Esophagus squamous epithelium (tissue), 5 donors: ENCODE results near the gene KRI1. TPM values are rescaled to one million over a fixed set of nuclear protein-coding genes. Genes with fewer than 3 reads are reported as not detected.

Experiments
- DNase-seq: peaks from one replicate; lab custom pipeline; 2025; lab: John Stamatoyannopoulos, UW
- H3K27ac ChIP-seq, 4 donors: fragments of 200-600 bp; sonication (generic); one replicate each; pipeline ENCODE4 v1.5.1; 2016 to 2019; ENCODE audit warnings: mild to moderate bottlenecking in 1 of 4
- H3K27me3 ChIP-seq, 4 donors: fragments of 200-600 bp; sonication (generic); 1 replicate in 3 of 4; 2 replicates in 1 of 4; pipeline versions ENCODE4 v1.5.1 to v1.6.0; 2017 to 2021; ENCODE audit warnings: antibody characterized with exemption in 1 of 4
- H3K36me3 ChIP-seq, 3 donors: fragments of 200-600 bp; sonication (generic); one replicate each; pipeline ENCODE4 v1.5.1; 2016 to 2019
- H3K4me1 ChIP-seq, 3 donors: fragments of 200-600 bp; sonication (generic); one replicate each; pipeline ENCODE4 v1.5.1; 2017 to 2019
- H3K4me3 ChIP-seq, 4 donors: fragments of 200-600 bp; sonication (generic); 1 replicate in 3 of 4; 2 replicates in 1 of 4; pipeline ENCODE4 v1.5.1; 2016 to 2019; ENCODE audit warnings: mild to moderate bottlenecking in 2 of 4, moderate library complexity in 1 of 4
- H3K9me3 ChIP-seq, 3 donors: fragments of 200-600 bp; sonication (generic); one replicate each; pipeline ENCODE4 v1.5.1; 2016 to 2019
- POLR2A ChIP-seq, 4 donors: fragments of 450-650 bp; IDR thresholded peaks; one replicate each; pipeline ENCODE4 v1.6.1; 2017; ENCODE audit warnings: antibody characterized with exemption in 4 of 4, mild to moderate bottlenecking in 4 of 4, moderate library complexity in 3 of 4
- WGBS, 2 donors: methylation state at CpG; one replicate each; pipeline ENCODE4 v1.1.5; 2018; 5-methylcytosine and 5-hydroxymethylcytosine counted together
- intact Hi-C: fragments of 100-400 bp; cut with DNase I; formaldehyde crosslinking; loops from one replicate; pipeline ENCODE4 v1.15.0; 2022
- total RNA-seq, 4 donors: library from RNA; depleted of rRNA; stranded (reverse); fragments of >200 nt; gene quantifications; one replicate each; pipeline ENCODE4 v1.1.0, GENCODE V29; 2016
- TF ChIP-seq, protein P1 (sequence below), 6 experiments: fragments of 450-650 bp in 4 of 6; fragments of 200-600 bp in 2 of 6; sonication (generic) in 2 of 6; IDR thresholded peaks; one replicate each; pipeline ENCODE4 v1.5.1; 2016 to 2019; ENCODE audit warnings: antibody characterized with exemption in 6 of 6, mild to moderate bottlenecking in 4 of 6, moderate library complexity in 4 of 6
- donor health status: DM: yes; HTN: yes; CAD: no.

The KRI1 gene
- total RNA-seq, 4 donors from 2014 or later = 18.2 to 30.3 (median 23.9) TPM

DNA sequence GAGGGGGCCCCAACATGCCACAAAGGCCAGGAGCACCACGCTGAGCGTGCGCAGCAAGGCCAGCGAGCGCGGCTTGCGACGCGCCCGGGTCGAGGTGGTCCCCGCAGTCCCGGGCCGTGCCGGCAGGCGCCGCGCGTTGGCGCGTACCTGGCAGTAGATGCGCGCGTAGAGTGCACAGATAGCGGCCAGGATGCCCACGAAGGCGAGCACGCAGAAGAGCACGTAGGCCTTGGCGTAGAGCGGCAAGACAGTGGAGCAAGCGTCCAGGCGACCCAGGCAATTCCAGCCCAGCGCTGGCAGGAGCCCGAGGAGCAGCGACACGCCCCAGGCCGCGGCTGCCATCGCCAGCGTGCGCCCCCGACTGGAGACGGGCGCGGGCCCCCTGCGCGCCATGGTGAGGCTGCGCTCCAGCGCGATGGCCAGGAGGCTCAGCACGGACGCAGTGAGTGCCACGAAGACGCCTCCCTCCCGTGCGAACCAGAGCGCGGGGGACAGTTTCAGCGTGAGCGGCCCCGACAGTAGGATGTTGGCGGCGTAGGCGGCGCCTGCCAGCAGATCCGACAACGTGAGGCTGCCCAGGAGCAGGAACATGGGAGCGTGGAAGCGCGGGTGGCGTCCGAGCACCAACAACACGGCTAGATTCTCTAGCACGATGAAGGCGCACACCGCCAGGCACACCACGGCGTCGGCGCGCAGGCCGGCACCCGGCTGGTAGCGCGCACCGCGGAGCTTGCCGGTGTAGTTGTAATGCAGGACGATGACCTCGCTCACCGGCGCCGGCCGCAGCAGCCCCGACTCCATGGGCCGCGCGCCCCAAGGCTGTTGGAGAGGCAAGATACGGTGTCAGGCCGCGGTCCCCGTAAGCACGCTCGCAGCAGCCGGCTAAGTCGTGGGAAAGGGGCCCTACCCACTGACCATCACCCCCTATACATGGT lies 51.3 kb downstream of the KRI1 start:
- intact Hi-C loops = loop anchor here (5.0 kb wide), 1 partner anchor 38 kb away; no protein-coding TSS in a partner anchor
- peak overlapping the region in 3 of 4 donors; percentile 86 to 88 (median 86) for H3K27ac ChIP-seq
- peaks cover 0 to 19% (median 3%) of the 10 kb centered on the region in 3 donors for H3K36me3 ChIP-seq
- H3K4me1 ChIP-seq = peaks cover 42 to 97% (median 43%) of the 10 kb centered on the region in 3 donors
- no peaks in the 10 kb centered on the region for H3K9me3 ChIP-seq
- peaks cover 0 to 92% (median 10%) of the 10 kb centered on the region in 4 donors for H3K27me3 ChIP-seq
- WGBS, 2 donors = 20 to 56% methylated on average over 6 to 24 of the region's 107 CpGs
- no peak for DNase-seq
- peak overlapping the region in 3 of 4 donors; percentile 56 to 74 (median 66) for H3K4me3 ChIP-seq
- TF ChIP-seq POLR2A (IDR thresholded peaks at IDR 0.05) = no peak
- TF ChIP-seq, protein P1, sequence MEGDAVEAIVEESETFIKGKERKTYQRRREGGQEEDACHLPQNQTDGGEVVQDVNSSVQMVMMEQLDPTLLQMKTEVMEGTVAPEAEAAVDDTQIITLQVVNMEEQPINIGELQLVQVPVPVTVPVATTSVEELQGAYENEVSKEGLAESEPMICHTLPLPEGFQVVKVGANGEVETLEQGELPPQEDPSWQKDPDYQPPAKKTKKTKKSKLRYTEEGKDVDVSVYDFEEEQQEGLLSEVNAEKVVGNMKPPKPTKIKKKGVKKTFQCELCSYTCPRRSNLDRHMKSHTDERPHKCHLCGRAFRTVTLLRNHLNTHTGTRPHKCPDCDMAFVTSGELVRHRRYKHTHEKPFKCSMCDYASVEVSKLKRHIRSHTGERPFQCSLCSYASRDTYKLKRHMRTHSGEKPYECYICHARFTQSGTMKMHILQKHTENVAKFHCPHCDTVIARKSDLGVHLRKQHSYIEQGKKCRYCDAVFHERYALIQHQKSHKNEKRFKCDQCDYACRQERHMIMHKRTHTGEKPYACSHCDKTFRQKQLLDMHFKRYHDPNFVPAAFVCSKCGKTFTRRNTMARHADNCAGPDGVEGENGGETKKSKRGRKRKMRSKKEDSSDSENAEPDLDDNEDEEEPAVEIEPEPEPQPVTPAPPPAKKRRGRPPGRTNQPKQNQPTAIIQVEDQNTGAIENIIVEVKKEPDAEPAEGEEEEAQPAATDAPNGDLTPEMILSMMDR (IDR thresholded peaks at IDR 0.05) = no peak

DNA sequence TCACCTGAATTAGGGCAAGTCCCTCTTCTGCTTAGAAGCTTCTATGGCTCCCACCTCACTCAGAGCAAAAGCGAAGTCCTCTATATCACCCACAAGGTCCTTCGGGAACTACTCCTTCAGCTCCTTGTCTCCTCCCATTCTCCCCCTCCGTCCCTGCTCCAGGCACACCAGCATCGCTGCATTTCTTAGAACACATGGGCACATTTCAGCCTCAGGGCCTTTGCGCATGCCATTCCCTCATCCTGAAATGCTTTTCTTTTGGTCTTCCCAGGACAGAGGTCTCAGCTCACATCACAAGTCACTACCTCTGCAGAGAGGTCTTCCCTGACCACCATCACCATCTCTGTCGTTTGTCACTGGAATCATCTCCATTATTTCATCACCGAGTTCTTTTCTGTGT lies 52.6 kb downstream of the KRI1 start:
- peaks cover 0 to 92% (median 8%) of the 10 kb centered on the region in 4 donors for H3K27me3 ChIP-seq

DNA sequence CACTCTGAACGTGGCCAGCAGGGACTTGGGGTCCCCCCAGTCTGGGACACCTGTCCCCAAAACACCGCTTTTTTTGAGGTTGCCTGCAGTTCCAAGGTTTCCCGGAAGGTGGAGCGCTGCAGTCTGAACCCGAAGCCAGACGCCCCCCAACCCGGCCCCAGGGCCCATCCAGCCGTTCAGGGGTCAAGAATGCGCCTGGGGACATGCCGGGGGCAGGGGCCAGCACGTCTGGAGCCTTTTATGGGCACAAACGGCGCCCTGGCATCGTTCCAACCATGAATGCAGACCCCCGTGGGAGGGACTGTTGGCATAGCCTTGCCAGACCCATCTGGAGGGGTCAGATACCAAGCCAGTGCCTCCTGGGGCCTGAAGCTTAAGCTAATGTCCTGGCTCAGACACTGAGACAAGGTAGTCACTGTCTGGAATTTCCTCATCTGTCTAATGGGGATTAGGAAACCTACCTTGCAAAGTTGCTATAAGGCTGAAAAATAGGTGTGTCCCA lies 55.5 kb downstream of the KRI1 start:
- H3K4me1 ChIP-seq = peaks cover 17 to 72% (median 18%) of the 10 kb centered on the region in 3 donors
- TF ChIP-seq, protein P1 (IDR thresholded peaks at IDR 0.05) = peak in 5 of 6 experiments; percentile 29 to 59 (median 54)
- TF ChIP-seq POLR2A (IDR thresholded peaks at IDR 0.05) = no peak
- intact Hi-C loops = loop anchor here (5.0 kb wide), 1 partner anchor 42 kb away; no protein-coding TSS in a partner anchor
- H3K36me3 ChIP-seq = peaks cover 0 to 19% (median 3%) of the 10 kb centered on the region in 3 donors
- 4% methylated on average over 5 of the region's 15 CpGs; no CpG with 5 or more reads in 1 of the 2 donors for WGBS, 2 donors
- peaks cover 0 to 68% (median 2%) of the 10 kb centered on the region in 4 donors for H3K27me3 ChIP-seq
- H3K9me3 ChIP-seq = no peaks in the 10 kb centered on the region
- peak overlapping the region; percentile 56 to 76 (median 68) for H3K27ac ChIP-seq
- no peak for DNase-seq
- no peak overlapping the region for H3K4me3 ChIP-seq

More for the DNA sequence above, 52.6 kb downstream of the KRI1 start:
- Histone ChIP-seq H3K9me3 (no peaks in the 10 kb centered on the region), H3K27ac (no peak overlapping the region), H3K4me3 (no peak overlapping the region), H3K36me3 (peaks cover 0 to 19% (median 3%) of the 10 kb centered on the region in 3 donors), H3K4me1 (peaks cover 30 to 93% (median 31%) of the 10 kb centered on the region in 3 donors)
- WGBS, 2 donors = 71 to 79% methylated on average over 7 of the region's 7 CpGs
- no peak for DNase-seq
- TF ChIP-seq, protein P1 (IDR thresholded peaks at IDR 0.05) = no peak
- TF ChIP-seq POLR2A (IDR thresholded peaks at IDR 0.05) = no peak
- intact Hi-C loops = loop anchor here (5.0 kb wide), 1 partner anchor 39 kb away; no protein-coding TSS in a partner anchor

DNA sequence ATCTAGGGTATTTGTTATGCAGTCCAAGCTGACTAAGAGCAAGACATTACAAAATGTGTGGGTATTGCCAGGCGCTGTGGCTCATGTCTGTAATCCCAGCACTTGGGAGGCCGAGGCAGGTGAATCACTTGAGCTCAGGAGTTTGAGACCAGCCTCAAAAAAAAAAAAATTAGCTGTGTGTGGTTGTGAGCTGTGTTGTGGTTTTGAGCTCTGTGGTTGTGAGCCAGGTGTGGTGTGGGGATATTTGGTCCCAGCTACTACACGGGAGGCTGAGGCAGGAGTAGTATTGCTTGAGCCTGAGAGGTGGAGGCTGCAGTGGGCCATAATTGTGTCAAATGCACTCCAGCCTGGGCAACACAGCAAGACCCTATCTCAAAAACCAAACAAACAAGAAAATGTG lies 57.1 kb downstream of the KRI1 start:
- peaks cover 0 to 51% (median 0%) of the 10 kb centered on the region in 4 donors for H3K27me3 ChIP-seq
- H3K27ac ChIP-seq = no peak overlapping the region
- H3K4me1 ChIP-seq = peaks cover 7 to 60% (median 13%) of the 10 kb centered on the region in 3 donors
- H3K9me3 ChIP-seq = no peaks in the 10 kb centered on the region
- TF ChIP-seq POLR2A (IDR thresholded peaks at IDR 0.05) = no peak
- TF ChIP-seq, protein P1 (IDR thresholded peaks at IDR 0.05) = no peak
- H3K4me3 ChIP-seq = no peak overlapping the region
- 31 to 57% methylated on average over 3 of the region's 3 CpGs for WGBS, 2 donors
- no peak for DNase-seq
- peaks cover 0 to 7% (median 0%) of the 10 kb centered on the region in 3 donors for H3K36me3 ChIP-seq
- intact Hi-C loops = no loop called here
